ENCODE data around the gene KLHL26. TPM values are rescaled to one million over a fixed set of nuclear protein-coding genes. Genes with fewer than 3 reads are reported as not detected.

KLHL26 gene
- total RNA-seq, 2 donors from 2014 or later, result 7.3 to 14.7 TPM

DNA sequence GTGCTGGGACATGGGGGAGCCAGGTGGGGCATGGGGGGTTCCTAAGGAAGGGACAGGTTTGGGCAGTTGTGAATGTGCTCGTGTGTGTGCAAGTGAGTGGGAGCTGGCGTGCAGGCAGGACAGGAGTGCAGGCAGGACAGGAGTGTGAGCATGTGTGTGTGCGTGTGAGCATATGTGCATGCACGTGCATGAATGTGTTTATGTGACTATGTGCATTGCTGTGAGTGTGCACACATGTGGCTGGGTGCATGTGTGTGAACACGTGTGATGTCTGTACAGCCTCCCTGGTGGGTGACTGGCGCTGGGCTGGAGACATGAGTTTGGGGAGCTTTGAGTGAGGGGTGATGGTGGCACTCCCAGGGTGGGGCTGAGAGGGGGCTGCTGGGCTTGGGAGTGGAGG lies 80.0 kb downstream of the KLHL26 start:
- Histone ChIP-seq H3K36me3 (no peaks in the 10 kb centered on the region), H3K9me3 (no peaks in the 10 kb centered on the region), H3K4me3 (no peak overlapping the region), H3K9ac (ENCODE audit: low read depth in 2 of 2, low read length in 2 of 2) (no peak overlapping the region), H3K27ac (no peak overlapping the region), H3K27me3 (no peaks in the 10 kb centered on the region), H3K4me1 (no peaks in the 10 kb centered on the region)
- intact Hi-C loops (cut with DNase I), result no loop called here
- DNase-seq, result no peak
- TF ChIP-seq, protein P1, sequence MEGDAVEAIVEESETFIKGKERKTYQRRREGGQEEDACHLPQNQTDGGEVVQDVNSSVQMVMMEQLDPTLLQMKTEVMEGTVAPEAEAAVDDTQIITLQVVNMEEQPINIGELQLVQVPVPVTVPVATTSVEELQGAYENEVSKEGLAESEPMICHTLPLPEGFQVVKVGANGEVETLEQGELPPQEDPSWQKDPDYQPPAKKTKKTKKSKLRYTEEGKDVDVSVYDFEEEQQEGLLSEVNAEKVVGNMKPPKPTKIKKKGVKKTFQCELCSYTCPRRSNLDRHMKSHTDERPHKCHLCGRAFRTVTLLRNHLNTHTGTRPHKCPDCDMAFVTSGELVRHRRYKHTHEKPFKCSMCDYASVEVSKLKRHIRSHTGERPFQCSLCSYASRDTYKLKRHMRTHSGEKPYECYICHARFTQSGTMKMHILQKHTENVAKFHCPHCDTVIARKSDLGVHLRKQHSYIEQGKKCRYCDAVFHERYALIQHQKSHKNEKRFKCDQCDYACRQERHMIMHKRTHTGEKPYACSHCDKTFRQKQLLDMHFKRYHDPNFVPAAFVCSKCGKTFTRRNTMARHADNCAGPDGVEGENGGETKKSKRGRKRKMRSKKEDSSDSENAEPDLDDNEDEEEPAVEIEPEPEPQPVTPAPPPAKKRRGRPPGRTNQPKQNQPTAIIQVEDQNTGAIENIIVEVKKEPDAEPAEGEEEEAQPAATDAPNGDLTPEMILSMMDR (IDR thresholded peaks at IDR 0.05), result no peak

DNA sequence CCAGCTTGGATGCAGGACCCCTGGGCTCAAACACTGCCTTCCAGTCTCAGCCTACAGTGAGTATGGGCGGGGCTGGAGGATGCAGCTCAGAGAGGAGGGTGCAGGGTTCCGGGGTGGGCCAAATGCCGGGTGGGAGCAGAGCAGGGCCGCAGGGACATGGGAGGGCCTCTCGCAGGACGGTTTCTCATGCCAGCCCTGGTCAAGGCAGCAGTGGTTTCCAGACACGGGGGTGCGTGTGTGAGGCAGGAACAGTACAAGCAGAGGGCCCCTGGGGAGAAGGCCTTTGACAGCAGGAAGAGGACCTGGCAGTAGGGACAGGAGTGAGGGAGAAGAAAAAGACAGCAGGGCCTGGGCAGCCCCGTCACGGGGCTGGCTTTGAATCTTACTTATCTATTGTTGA lies 80.8 kb downstream of the KLHL26 start:
- intact Hi-C loops (cut with DNase I), result no loop called here

DNA sequence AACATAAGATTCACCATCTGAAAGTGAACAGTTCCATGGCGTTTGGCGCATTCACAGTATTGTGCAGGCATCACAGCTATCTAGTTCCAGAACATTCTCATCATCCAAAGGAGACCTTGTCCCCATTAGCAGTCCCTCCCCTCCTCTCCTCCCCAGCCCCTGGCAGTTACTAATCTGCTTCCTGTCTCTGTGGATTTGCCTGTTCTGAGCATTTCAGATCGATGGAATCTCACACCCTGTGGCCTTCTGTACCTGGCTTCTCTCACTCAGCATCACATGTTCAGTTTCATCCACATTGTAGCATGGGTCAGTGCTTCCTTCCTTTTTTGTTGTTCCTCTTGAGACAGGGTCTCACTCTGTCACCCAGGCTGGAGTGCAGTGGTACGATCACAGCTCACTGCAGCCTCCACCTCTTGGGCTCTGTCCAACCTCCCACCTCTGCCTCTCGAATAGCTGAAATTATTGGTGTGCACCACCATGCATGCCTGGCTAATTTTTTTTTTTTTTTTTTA lies 81.2 kb downstream of the KLHL26 start:
- H3K27ac ChIP-seq, result no peak overlapping the region
- no peaks in the 10 kb centered on the region for H3K9me3 ChIP-seq
- intact Hi-C loops (cut with DNase I), result no loop called here

More for the DNA sequence above, 80.8 kb downstream of the KLHL26 start:
- H3K36me3 ChIP-seq, result no peaks in the 10 kb centered on the region
- H3K9me3 ChIP-seq, result no peaks in the 10 kb centered on the region
- no peak overlapping the region for H3K4me3 ChIP-seq
- H3K4me1 ChIP-seq, result no peaks in the 10 kb centered on the region
- no peak for DNase-seq
- H3K27ac ChIP-seq, result no peak overlapping the region
- H3K27me3 ChIP-seq, result no peaks in the 10 kb centered on the region
- no peak overlapping the region for H3K9ac ChIP-seq (ENCODE audit: low read depth in 2 of 2, low read length in 2 of 2)
- TF ChIP-seq, protein P1 (IDR thresholded peaks at IDR 0.05), result no peak

DNA sequence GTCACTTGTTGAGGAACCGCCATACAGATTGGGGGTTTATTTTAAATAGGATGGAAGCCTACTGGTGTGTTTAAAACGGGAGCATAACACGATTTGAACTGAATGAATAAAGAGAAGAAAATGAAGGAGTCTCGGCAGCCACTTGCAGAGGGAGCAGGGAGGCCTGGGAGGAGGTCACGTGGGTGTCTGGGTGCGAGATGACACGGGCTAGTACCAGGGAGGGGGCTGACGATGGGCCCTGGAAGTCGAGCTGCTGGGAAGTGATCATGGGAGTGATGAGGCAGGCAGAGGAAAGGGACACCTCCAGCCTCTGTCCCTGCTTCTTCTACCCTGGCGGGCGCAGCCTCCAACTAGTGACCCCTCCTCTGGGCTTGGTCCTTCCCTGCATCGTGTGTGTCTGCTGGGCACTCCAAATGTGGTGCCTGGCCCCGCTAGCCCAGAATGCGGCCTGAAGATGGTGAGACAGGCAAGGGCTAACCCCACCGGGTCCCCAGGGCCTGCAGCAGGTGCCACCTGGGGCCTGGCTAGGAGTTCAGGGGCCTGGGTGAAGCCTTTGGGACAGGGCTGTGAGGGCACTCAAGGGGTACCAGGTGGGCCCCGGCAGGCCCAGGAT lies 82.1 kb downstream of the KLHL26 start:
- H3K9me3 ChIP-seq, result no peaks in the 10 kb centered on the region
- H3K27me3 ChIP-seq, result no peaks in the 10 kb centered on the region
- no peak overlapping the region for H3K27ac ChIP-seq
- DNase-seq, result no peak
- H3K9ac ChIP-seq (ENCODE audit: low read depth in 2 of 2, low read length in 2 of 2), result no peak overlapping the region
- TF ChIP-seq, protein P1 (IDR thresholded peaks at IDR 0.05), result no peak
- H3K4me3 ChIP-seq, result no peak overlapping the region
- H3K4me1 ChIP-seq, result no peaks in the 10 kb centered on the region
- intact Hi-C loops (cut with DNase I), result no loop called here
- no peaks in the 10 kb centered on the region for H3K36me3 ChIP-seq

More for the DNA sequence above, 81.2 kb downstream of the KLHL26 start:
- H3K4me3 ChIP-seq, result no peak overlapping the region
- no peak overlapping the region for H3K9ac ChIP-seq (ENCODE audit: low read depth in 2 of 2, low read length in 2 of 2)
- TF ChIP-seq, protein P1 (IDR thresholded peaks at IDR 0.05), result no peak
- no peak for DNase-seq
- H3K4me1 ChIP-seq, result no peaks in the 10 kb centered on the region
- H3K27me3 ChIP-seq, result no peaks in the 10 kb centered on the region
- H3K36me3 ChIP-seq, result no peaks in the 10 kb centered on the region

DNA sequence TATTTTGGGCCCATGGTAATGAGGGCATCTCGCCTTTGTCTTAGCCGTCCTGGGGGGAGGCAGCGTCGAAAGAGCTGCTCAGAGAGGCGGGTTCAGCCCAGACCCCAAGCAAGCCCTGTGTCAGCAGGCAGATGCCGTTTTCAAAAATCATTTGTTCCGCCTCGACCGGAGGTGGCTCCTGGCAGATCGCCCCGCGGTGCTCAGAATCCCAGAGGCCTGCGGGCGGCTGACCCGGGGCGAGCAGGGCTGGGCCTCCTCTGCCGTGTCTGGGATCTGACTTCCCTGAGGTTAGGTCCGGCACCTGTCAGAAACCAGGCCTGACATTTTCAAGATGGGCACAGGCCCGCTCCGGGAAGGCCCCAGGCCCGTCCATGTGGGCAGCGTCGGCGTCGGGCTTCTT lies 82.7 kb downstream of the KLHL26 start:
- Histone ChIP-seq H3K36me3 (no peaks in the 10 kb centered on the region), H3K27ac (no peak overlapping the region), H3K4me3 (no peak overlapping the region), H3K9ac (ENCODE audit: low read depth in 2 of 2, low read length in 2 of 2) (no peak overlapping the region), H3K27me3 (no peaks in the 10 kb centered on the region), H3K9me3 (no peaks in the 10 kb centered on the region), H3K4me1 (no peaks in the 10 kb centered on the region)
- TF ChIP-seq, protein P1 (IDR thresholded peaks at IDR 0.05), result no peak
- DNase-seq, result no peak
- intact Hi-C loops (cut with DNase I), result no loop called here

Other genes starting within 250 kb of the KLHL26 start
- 1 to 10 TPM; 1.4 to 3.9 TPM for gene LRRC25, start 239.4 kb upstream of the KLHL26 start, total RNA-seq
- 10 to 100 TPM; 40.1 to 77.3 TPM for gene SSBP4, start 217.6 kb upstream of the KLHL26 start, total RNA-seq
- gene ISYNA1, start 198.9 kb upstream of the KLHL26 start, total RNA-seq, result 10 to 100 TPM; 17.7 to 25.7 TPM
- gene ELL, start 115.0 kb upstream of the KLHL26 start, total RNA-seq, result 10 to 100 TPM; 16.3 to 18.6 TPM
- gene FKBP8, start 93.5 kb upstream of the KLHL26 start, total RNA-seq, result 100 to 1,000 TPM; 190 to 200 TPM
- gene KXD1, start 79.2 kb upstream of the KLHL26 start, total RNA-seq, result 10 to 100 TPM; 66.8 to 80.4 TPM
- 1,000 to 10,000 TPM in 1 of 2 donors, 100 to 1,000 TPM in 1; 991 to 1,174 TPM for gene UBA52, start 65.2 kb upstream of the KLHL26 start, total RNA-seq
- gene REX1BD, start 48.2 kb upstream of the KLHL26 start, total RNA-seq, result 10 to 100 TPM; 46.7 to 79.6 TPM
- gene CRLF1, start 30.2 kb upstream of the KLHL26 start, total RNA-seq, result 1 to 10 TPM in 1 of 2 donors, under 1 TPM in 1; 0.84 to 1.6 TPM
- 1 to 10 TPM in 1 of 2 donors, under 1 TPM in 1; 0.27 to 1.4 TPM for gene TMEM59L, start 24.2 kb upstream of the KLHL26 start, total RNA-seq
- gene CRTC1, start 46.7 kb downstream of the KLHL26 start, total RNA-seq, result 10 to 100 TPM in 1 of 2 donors, 1 to 10 TPM in 1; 7.6 to 10.3 TPM
- gene COMP, start 154.3 kb downstream of the KLHL26 start, total RNA-seq, result under 1 TPM in 1 of 2 donors, not detected in 1; 0.13 TPM
- 100 to 1,000 TPM in 1 of 2 donors, 10 to 100 TPM in 1; 77.5 to 113 TPM for gene UPF1, start 194.9 kb downstream of the KLHL26 start, total RNA-seq

Measured in colonic mucosa (tissue), 4 donors.